NCI-H226 (cell line): Measurements from ENCODE around the gene ZNF324B.
A peak's percentile ranks its signal among the peaks of the same experiment; 100 is the strongest.
"Not testable (repeated sequence)": the region's sequence is repeated elsewhere in the genome, so short reads cannot be mapped to it uniquely, and the experiment has no call there.

Experiments
- DNase-seq: peaks from one replicate; pipeline ENCODE4 v3.0.0-alpha.2; 2015

Gene ZNF324B

DNA sequence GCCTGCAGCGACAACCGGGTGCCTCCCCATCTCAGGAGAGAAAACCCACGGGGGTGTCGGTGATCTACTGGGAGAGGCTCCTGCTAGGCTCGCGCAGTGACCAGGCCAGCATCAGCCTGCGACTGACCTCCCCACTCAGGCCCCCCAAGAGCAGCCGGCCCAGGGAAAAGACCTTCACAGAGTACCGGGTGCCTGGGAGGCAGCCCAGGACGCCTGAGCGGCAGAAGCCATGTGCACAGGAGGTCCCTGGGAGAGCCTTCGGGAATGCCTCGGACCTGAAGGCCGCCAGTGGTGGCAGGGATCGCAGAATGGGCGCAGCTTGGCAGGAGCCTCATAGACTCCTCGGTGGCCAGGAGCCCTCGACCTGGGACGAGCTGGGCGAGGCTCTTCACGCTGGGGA is 3.9 kb downstream of the ZNF324B start:
- no peak for DNase-seq

DNA sequence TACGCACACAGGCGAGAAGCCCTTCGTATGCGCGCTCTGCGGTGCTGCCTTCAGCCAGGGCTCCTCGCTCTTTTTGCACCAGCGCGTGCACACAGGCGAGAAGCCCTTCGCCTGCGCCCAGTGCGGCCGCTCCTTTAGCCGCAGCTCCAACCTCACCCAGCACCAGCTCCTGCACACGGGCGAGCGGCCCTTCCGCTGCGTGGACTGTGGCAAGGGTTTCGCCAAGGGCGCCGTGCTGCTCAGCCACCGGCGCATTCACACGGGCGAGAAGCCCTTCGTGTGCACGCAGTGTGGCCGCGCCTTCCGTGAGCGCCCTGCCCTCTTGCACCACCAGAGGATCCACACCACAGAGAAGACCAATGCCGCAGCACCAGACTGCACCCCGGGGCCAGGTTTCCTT is 4.7 kb downstream of the ZNF324B start:
- DNase-seq: no peak

DNA sequence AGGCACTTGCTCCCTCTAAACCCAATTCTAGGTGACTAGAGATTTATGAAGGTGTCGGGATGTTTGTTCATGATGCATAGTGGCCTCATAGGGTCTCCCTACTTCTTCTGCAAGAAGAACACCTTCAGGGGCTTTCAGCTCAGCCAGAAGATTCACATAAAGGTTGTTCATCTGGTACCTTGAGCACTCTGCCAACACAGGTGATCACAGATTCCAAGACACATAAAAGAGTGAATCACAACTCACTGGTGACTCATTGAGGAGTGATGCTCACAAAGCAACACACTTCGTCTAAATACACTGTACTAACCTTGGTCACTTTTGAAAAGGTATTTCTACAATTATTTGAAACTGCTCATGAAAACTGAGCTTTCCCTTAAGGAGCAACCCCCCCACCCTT is 8.6 kb downstream of the ZNF324B start:
- no peak for DNase-seq

DNA sequence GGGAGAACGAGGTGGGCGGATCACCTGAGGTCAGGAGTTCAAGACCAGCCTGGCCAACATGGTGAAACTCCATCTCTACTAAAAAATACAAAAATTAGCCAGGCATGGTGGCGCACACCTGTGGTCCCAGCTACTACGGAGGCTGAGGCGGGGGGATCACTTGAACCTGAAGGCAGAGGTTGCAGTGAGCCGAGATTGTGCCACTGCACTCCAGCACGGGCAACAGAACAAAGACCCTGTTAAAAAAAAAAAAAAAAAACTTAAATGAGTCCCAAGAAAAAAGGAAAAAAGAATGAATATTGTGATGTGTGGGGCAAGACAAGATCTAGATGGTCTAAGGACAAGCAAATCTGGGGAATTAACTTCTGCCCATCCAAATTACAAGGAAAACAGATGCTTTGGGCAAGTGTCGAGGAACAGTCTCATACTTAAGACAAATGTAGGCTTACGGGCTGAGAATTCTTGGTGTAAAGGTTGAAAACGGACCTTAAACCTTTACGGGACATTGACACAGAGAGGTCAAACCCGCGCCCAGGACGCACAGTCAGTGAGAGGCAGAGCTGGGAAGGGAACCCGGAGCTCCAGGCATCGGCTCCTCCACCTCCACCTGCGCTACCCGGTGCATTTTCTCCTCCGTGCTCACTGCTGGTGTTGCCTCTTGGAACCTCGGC is 14.8 kb downstream of the ZNF324B start:
- DNase-seq: peak; percentile 15

DNA sequence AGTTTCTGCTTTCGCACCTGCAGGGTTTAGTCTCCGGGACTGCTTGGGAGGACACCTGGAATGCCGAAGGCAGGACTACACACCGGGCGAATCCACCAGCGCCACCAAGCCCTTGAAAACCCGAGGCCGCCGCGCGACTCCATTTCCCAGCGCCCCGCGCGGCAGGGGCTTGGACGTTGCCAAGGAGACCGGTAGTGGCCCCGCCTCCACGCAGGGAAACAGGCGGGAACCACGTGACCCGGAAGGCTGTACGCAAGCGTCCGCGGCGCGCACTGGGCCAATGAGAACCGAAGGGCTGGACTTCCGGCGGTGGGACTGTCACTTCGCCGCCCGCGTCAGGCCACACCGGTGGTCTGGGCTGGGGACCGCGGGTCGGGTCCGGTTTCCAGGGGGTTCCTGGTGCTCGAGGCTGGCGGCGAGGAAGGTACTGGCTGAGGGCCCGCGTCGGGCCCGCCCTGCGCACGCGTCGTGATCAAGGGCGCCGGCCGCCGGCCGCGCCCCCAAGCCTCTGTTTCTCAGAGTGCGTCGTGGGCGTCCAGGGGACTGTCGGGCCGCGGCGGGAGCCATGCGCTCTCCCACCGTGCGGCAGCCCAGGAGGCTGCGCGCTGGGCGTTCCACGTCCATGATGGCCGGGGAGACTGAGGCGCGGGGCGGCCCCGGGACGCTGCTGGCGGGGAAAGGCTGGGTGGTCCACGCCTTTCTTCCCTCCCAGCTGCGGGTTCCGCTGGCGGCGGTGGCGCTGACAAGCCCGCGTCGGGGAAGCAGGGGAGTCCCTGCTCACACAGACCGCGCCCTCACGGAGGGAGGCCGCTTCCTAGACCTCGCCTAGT is 15.6 kb downstream of the ZNF324B start, which contains the start of gene ZNF324:
Gene ZNF324 (plus strand): TSS at position 321 of the 830 bp plus-strand sequence. CDS start 2,106 bp downstream, outside the sequence.
- DNase-seq: peak; percentile 98

DNA sequence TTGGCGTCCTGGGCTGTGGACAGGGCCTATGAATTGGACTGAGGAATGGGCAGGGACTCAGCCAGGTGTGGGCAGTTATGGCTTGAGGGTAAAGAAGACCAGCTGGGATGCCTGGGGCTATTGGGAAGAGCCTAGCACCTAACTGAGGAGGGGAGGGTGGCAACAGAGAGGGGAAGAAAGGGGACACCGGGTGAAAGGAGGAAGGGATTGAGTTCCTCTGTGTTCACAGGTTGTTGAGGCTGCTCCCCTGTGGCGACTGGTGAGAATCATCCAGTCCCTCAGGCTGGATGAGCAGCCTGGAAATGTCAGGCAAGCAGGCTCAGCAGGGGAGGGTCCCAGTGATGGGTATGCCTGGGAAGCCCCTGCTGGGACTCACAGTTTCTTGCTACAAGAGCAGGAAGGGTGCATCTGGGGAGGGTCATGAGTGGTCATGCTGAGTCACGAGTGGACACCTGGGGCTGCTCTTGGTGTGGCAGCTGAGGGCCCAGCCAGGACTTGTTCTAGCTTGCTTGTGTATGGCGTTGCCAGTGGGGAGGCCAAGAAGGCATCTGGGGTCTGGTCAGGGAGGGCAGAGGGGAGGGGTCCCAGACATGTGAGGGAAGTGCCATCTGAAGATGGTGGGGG is 16.9 kb downstream of the ZNF324B start:
- no peak for DNase-seq

DNA sequence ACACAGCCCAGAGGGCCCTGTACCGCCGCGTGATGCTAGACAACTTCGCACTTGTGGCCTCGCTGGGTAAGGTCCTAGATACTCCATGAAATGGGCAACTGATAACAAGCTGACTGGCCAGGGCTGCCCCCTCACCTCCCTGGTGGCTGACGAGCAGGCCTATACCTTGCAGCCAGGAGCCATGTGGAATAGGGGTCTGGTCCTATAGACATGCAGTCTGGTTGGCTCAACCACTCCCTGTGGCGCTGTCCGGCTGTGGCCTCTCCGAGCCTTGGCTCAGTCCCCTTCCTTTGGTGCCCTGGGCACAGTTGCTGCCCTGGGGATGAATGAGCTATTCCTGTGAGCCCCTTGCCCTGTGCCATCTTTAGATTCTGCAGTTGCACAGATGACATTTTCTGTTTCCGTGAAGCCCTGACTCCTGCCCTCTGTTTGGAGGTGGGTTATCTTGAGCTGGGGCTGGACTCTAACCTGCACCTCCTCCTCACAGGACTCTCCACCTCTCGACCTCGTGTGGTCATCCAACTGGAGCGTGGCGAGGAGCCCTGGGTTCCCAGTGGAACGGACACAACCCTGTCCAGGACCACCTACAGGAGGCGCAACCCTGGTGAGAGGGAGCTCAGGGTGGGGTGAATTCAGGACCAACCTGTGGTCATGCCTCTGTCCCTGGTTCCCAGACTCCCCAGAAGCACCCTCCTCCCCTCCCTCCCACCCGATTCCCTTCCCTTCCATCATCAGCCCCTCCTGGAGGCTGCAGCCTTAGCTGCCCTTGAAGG is 18.0 kb downstream of the ZNF324B start:
- no peak for DNase-seq

DNA sequence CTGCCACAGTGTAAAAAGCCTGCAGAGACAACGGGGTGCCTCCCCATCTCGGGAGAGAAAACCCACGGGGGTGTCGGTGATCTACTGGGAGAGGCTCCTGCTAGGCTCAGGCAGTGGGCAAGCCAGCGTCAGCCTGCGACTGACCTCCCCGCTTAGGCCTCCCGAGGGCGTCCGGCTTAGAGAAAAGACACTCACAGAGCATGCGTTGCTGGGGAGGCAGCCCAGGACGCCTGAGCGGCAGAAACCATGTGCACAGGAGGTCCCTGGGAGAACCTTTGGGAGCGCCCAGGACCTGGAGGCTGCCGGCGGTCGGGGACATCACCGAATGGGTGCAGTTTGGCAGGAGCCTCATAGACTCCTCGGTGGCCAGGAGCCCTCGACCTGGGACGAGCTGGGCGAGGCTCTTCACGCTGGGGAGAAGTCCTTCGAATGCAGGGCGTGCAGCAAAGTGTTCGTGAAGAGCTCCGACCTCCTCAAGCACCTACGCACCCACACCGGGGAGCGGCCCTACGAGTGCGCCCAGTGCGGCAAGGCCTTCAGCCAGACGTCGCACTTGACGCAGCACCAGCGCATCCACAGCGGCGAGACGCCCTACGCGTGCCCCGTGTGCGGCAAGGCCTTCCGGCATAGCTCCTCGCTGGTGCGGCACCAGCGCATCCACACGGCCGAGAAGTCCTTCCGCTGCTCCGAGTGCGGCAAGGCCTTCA is 19.6 kb downstream of the ZNF324B start:
- not testable (repeated sequence) for DNase-seq

DNA sequence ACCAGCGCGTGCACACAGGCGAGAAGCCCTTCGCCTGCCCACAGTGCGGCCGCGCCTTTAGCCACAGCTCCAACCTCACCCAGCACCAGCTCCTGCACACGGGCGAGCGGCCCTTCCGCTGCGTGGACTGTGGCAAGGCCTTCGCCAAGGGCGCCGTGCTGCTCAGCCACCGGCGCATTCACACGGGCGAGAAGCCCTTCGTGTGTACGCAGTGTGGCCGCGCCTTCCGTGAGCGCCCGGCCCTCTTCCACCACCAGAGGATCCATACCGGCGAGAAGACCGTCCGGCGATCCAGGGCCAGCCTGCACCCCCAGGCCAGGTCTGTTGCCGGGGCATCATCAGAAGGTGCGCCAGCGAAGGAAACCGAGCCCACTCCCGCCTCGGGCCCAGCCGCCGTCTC is 20.3 kb downstream of the ZNF324B start:
- DNase-seq: no peak

DNA sequence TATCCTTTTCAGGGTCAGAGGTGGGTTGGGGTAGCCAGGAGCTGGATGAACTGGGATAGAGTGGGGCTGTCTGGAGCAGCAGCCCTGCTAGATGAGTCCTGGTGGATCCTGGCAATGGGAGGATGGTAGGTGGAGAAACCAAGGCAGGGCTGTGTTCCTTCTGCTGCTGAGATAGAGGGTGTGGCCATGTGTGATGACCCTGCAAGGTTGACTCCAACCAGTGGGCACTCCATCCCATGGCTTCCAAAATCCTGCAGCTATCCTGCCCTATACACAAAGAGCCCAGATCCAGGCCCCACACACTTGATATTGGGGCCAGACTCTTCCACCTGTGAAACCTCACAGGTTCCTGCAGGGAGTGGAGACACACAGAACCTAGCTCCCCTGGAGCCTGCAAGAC is 22.4 kb downstream of the ZNF324B start:
- DNase-seq: no peak

DNA sequence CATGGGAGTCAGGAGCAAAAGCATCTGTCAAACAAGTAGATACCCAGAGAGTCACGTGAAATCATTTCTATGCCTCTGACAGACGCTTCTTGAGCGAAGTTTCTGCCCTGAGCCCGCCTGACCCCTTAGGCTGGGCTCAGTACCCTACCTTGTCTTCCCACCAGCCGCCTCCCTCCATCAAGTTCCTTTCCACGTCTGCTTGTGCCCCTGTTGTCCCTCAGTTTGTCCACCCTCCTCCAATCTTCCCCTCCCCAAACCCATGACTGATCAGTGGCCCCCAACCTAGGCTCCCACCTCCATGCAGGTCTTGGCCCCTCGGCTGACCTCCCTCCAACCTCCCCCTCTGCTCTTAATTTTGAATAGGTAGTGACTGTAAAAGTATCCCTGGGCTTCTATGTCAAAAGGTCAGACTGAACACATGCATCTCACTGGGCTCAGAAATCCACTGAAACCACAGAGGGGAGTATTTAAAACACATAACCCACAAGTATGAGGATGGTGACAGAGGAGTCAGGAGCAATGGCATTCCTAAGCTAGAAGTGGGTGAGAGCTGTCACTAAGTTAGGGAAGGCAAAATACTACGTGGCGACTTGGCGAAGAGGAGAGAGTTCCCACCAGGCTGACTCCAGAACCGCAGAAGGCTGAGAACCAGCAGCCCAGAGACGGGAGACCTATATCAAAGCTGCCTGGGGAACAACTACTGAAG is 23.0 kb downstream of the ZNF324B start:
- peak; percentile 26 for DNase-seq

DNA sequence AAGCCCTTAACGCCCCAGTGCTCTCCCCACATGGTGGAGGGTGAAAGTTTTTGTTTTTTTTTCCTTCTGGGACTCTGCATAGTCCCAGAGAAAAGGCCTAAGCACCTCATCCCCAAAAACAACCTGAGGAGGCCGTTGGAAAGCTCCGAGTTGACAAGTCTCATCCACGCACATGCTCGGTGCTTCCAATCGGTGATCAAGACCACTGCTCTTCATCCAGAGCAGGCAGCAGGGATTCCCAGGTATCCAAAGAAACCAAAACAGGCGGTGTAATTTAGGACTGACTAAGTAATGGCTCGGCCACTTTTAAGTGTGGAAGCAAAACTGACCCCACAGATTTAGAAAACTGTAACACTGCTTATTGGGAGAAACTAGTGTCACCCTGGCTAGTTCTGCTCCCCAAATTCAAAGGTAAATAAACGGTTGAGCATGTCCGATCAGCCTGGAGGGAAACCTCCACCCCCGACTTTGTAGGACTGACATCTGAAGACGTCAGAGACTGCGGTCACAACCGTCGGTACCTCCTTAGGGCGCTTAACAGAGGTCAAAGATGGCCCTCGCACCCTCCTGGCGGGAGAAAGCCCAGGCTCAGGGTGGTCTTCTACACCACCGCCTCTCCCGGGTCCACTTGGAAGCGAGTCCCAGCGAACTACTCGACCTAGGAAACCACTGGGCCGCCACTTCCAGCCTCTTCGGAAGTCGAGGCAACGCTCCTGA is 23.7 kb downstream of the ZNF324B start:
- no peak for DNase-seq

DNA sequence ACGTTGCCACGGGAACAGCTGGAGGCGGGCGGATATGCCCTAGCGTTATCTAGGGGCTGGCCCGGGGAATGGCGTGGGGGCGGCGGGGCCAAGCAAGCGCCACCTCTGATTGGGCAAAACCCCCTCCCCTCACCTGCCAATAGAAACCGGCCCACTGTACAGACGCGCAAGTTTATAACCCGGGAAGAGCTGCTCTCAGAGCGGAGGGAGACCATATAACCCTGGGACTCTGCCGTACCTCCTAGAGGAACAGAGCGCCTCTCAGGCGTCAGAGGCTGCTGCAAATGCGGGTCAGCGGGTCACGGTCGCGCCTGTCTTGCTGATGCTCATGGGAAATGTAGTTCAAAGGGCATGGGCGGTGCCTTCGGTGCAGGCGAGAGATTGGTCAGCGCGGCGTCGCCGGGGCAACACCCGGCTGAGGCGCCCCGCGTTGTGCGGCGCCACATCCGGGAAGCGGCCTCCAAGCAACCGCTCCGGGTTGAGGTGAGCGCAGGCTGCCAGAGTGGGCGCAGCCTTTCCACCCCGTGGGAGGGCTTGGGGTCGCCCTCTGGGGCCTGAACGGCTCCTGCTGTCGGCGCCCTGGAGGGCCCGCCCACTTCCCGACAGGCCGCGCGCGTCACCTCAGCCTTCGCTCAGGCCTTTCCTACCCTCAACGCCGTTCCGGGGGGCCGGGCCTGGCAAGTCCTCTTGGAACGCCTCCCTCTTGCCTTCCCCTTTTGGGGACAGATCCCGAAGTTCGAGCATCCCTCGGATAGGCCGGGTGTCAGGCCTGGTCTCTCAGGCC is 24.5 kb downstream of the ZNF324B start, which contains the start of gene ZNF446:
Gene ZNF446 (plus strand): TSS at position 639 of the 784 bp plus-strand sequence. CDS start 867 bp downstream, outside the sequence.
- peak; percentile 100 for DNase-seq

DNA sequence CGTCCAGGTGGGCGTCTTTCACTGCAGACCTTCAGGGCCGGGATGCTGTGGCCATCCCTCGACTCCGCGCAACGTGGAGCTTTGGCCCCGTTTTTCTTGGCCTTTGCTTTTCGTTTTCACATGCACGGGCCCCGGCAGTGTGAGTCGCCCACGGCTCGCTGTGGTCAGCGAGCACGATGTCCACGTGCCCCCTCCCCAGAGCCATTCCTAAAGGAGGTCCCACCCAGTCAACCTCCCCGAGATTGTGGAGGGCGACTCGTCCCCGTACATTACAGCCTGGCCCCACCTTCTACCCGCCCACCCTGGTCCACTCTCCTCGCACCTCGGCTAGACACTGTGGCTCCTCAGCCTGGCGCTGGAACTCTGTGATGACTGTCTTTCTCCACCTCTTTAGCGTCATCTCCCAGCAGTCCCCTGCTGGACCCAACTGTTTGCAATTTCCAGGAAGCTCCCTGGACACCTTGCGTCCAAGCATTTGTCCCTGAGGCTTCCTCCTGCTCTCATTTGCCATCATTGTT is 25.1 kb downstream of the ZNF324B start:
- DNase-seq: no peak

DNA sequence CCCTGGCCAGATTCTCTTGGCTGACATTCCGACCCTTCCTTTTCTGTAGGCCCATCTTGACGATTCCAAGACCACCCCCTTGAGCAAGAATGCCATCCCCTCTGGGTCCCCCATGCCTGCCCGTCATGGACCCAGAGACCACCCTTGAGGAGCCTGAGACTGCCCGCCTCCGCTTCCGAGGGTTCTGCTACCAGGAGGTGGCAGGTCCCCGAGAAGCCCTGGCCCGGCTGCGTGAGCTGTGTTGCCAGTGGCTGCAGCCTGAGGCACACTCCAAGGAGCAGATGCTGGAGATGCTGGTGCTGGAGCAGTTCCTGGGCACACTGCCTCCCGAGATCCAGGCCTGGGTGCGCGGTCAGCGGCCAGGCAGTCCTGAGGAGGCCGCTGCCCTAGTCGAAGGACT is 25.7 kb downstream of the ZNF324B start:
- no peak for DNase-seq

DNA sequence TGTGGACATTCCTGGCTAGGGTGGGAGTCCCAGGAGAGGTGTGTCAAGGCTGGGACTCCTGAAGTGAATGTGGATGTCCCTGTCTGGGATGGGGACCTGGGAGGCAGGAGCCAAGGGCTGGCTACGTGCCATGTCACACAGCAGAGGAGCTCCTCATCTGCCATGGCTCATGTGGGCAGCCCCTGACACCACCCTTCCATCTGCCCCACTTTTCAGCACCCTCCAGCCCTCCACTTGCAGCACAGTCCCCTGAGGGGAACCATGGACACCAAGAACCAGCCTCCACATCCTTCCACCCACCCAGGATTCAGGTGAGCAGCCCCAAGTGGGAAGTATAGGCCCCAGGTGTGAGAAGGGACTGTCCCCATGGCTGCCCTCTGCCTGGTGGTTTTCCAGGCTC is 26.4 kb downstream of the ZNF324B start:
- DNase-seq: no peak

DNA sequence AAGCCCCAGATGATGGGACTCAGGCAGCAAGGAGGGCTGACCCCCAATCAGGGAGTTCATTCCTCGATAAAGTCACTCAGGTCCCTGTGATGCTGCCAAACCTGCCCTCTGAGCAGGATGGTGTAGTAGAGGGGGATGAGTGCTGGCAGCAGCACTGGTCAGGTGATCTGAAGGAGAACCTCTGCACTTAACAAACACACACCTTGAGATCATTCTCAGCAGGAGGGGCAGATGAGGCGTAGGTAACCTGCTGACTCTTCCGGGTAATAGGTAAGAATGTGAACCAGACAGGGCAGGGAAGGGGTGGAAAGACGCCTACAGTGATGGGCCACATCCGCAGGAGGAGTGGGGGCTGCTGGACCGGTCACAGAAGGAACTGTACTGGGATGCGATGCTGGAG is 27.9 kb downstream of the ZNF324B start:
- DNase-seq: no peak

DNA sequence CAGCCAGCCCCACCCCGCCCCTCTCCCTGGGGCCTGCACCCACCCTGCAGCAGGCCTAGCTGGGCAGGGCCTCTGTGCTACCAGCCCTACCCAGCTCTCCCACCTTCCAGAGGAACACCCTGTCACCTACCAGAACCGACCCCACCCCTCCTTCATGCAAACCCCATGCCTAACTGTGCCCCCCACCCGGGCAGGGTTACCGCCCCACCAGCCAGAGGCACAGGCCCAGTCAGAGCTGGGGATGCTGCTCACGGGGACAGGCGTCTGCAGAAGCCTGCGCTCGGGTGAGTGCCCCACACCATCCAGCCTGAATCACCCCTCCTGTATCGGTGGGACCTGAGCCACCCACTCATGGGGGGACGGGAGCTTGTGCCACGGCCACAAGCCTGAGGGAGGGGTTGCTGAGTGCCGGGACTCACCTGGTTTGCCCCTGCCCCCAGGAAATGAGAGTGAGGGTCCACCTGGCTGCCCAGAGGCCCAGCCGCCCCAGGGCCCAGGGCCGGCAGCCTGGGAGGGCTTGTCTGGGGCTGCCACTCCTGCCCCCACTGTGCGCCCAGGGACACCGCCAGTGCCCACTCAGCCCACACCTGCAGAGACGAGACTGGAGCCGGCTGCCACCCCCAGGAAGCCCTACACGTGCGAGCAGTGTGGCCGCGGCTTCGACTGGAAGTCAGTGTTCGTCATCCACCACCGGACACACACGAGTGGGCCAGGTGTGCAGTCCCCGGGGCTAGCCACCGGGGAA is 28.5 kb downstream of the ZNF324B start:
- no peak for DNase-seq

DNA sequence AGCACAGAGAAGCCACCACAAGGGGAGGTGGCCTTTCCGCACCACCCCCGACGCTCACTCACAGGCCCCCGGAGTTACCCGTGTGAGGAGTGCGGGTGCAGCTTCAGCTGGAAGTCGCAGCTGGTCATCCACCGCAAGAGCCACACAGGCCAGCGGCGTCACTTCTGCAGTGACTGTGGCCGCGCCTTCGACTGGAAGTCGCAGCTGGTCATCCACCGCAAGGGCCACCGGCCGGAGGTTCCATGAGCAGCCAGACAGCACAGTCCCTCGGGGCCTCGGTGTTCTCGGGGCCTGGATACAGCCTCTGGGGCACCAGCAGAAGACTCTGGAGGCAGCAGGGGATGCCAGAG is 29.0 kb downstream of the ZNF324B start:
- DNase-seq: no peak
